ENCODE results near the gene CGREF1.
"Not testable (repeated sequence)": the region's sequence is repeated elsewhere in the genome, so short reads cannot be mapped to it uniquely, and the experiment has no call there.

CGREF1 gene

DNA sequence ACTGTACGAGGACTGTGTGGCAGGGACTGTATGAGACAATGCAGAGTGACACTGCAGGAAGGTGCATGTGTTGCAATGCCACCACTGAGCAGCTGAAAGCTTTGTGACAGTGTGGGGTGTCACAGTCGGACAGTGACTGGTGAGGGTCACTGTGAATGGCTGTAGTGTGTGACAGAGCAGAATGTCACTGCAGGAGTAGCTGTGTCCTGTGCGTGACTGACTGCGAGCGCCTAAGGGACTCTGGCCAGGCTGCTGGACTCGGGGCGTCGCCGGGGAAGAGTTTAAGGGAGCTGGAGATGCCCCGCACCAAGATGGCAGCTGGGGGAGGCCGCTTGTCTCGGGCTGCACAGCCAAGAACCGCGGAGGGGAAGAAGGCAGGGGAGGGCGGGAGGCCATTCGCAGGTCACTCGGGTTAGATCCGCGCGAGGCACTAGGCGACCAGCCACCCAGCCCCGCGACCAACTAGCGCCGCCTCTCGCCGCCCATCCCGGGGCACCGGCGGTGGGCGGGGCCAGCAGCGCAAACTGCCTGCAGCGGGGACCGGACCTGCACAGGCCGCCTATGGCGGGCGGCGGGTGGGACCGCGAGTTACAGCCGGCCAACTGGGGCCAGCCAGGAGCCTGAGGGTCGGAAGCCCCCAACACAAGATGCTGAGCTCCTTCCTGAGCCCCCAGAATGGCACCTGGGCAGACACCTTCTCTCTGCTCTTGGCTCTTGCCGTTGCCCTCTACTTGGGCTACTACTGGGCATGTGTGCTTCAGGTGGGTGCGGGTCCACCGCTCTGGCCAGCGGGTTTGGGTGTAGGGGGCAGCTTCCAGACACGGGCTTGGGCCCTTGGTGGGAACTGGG is 4.6 kb upstream of the CGREF1 start, which contains the start of gene ABHD1:
Gene ABHD1, plus strand, starts transcription at position 514 of the 849 bp plus-strand sequence. Its CDS starts 134 bp downstream, at position 648.
- Histone ChIP-seq H3K36me3 (ENCODE audit: control insufficient read depth in 1 of 2, insufficient read depth in 2 of 2, low read length in 2 of 2) (no peaks in the 10 kb centered on the region), H3K27me3 (ENCODE audit: low read depth, low read length) (peaks cover 4% of the 10 kb centered on the region), H3K4me3 (ENCODE audit: low read depth in 1 of 2, low read length in 2 of 2) (peak within 1 kb of the TSS; percentile 75 to 89), H3K4me1 (ENCODE audit: control insufficient read depth in 1 of 2, insufficient read depth in 2 of 2, low read length in 2 of 2) (peaks cover 4 to 5% of the 10 kb centered on the region in 2 donors), H3K9me3 (ENCODE audit: control insufficient read depth in 1 of 2, low read length in 2 of 2) (no peaks in the 10 kb centered on the region), H3K27ac (ENCODE audit: low read length) (no peak within 1 kb of the TSS)

DNA sequence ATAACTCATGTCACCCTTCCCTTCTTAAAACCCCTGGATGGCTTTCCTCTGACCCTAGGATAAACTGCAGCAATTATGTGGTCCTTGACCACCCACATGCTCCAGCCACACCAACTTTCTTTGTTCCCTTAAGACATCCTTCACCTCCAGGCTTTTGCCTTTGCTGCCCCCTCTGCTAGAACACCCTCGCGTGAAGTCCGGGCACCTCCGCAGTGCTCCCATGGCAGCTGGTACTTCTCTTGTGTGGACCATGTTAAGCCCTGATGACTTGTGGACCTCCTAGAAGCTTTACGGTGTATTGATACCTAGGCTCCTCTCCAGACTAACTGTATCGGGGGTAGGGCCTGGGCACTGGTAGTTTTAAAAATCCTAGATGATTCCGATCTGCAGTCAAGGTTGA is 3.9 kb upstream of the CGREF1 start:
- Histone ChIP-seq H3K4me1 (ENCODE audit: control insufficient read depth in 1 of 2, insufficient read depth in 2 of 2, low read length in 2 of 2) (peaks cover 5 to 9% of the 10 kb centered on the region in 2 donors), H3K36me3 (ENCODE audit: control insufficient read depth in 1 of 2, insufficient read depth in 2 of 2, low read length in 2 of 2) (no peaks in the 10 kb centered on the region), H3K27ac (ENCODE audit: low read length) (no peak overlapping the region), H3K27me3 (ENCODE audit: low read depth, low read length) (peaks cover 10% of the 10 kb centered on the region), H3K4me3 (ENCODE audit: low read depth in 1 of 2, low read length in 2 of 2) (peak overlapping the region; percentile 75 to 89), H3K9me3 (ENCODE audit: control insufficient read depth in 1 of 2, low read length in 2 of 2) (no peaks in the 10 kb centered on the region)

- H3K27me3 ChIP-seq (ENCODE audit: low read depth, low read length): peaks cover 18% of the 10 kb centered on the region
- no peak overlapping the region for H3K4me3 ChIP-seq (ENCODE audit: low read depth in 1 of 2, low read length in 2 of 2)
- H3K27ac ChIP-seq (ENCODE audit: low read length): no peak overlapping the region
These were observed 3.0 kb upstream of the CGREF1 start for GRCh38 chr2:27121906-27122305.

GRCh38 chr2:27119330-27119670 is 372 bp upstream of the CGREF1 start:
- H3K27ac ChIP-seq (ENCODE audit: low read length); H3K36me3 ChIP-seq (ENCODE audit: control insufficient read depth in 1 of 2, insufficient read depth in 2 of 2, low read length in 2 of 2); H3K9me3 ChIP-seq (ENCODE audit: control insufficient read depth in 1 of 2, low read length in 2 of 2); H3K4me1 ChIP-seq (ENCODE audit: control insufficient read depth in 1 of 2, insufficient read depth in 2 of 2, low read length in 2 of 2): not testable (repeated sequence)
- Histone ChIP-seq H3K4me3 (ENCODE audit: low read depth in 1 of 2, low read length in 2 of 2) (peak overlapping the region in 1 of 2 donors; percentile 52), H3K27me3 (ENCODE audit: low read depth, low read length) (peaks cover 18% of the 10 kb centered on the region)

More at GRCh38 chr2:27121906-27122305, 3.0 kb upstream of the CGREF1 start:
- Histone ChIP-seq H3K9me3 (ENCODE audit: control insufficient read depth in 1 of 2, low read length in 2 of 2) (no peaks in the 10 kb centered on the region), H3K4me1 (ENCODE audit: control insufficient read depth in 1 of 2, insufficient read depth in 2 of 2, low read length in 2 of 2) (peaks cover 5 to 9% of the 10 kb centered on the region in 2 donors), H3K36me3 (ENCODE audit: control insufficient read depth in 1 of 2, insufficient read depth in 2 of 2, low read length in 2 of 2) (no peaks in the 10 kb centered on the region)

GRCh38 chr2:27117995-27118524 is 868 bp downstream of the CGREF1 start:
- no peak overlapping the region for H3K27ac ChIP-seq (ENCODE audit: low read length)
- no peaks in the 10 kb centered on the region for H3K36me3 ChIP-seq (ENCODE audit: control insufficient read depth in 1 of 2, insufficient read depth in 2 of 2, low read length in 2 of 2)
- H3K27me3 ChIP-seq (ENCODE audit: low read depth, low read length): peaks cover 18% of the 10 kb centered on the region
- H3K9me3 ChIP-seq (ENCODE audit: control insufficient read depth in 1 of 2, low read length in 2 of 2): no peaks in the 10 kb centered on the region
- peak overlapping the region; percentile 33 to 52 for H3K4me3 ChIP-seq (ENCODE audit: low read depth in 1 of 2, low read length in 2 of 2)
- peaks cover 2 to 9% of the 10 kb centered on the region in 2 donors for H3K4me1 ChIP-seq (ENCODE audit: control insufficient read depth in 1 of 2, insufficient read depth in 2 of 2, low read length in 2 of 2)

- Histone ChIP-seq H3K4me3 (ENCODE audit: low read depth in 1 of 2, low read length in 2 of 2) (no peak overlapping the region), H3K27ac (ENCODE audit: low read length) (no peak overlapping the region), H3K9me3 (ENCODE audit: control insufficient read depth in 1 of 2, low read length in 2 of 2) (no peaks in the 10 kb centered on the region), H3K36me3 (ENCODE audit: control insufficient read depth in 1 of 2, insufficient read depth in 2 of 2, low read length in 2 of 2) (no peaks in the 10 kb centered on the region), H3K4me1 (ENCODE audit: control insufficient read depth in 1 of 2, insufficient read depth in 2 of 2, low read length in 2 of 2) (peaks cover 0 to 6% of the 10 kb centered on the region in 2 donors), H3K27me3 (ENCODE audit: low read depth, low read length) (peaks cover 18% of the 10 kb centered on the region)
These were observed 3.4 kb downstream of the CGREF1 start for GRCh38 chr2:27115519-27115918.

- H3K4me3 ChIP-seq (ENCODE audit: low read depth in 1 of 2, low read length in 2 of 2); H3K27ac ChIP-seq (ENCODE audit: low read length); H3K9me3 ChIP-seq (ENCODE audit: control insufficient read depth in 1 of 2, low read length in 2 of 2); H3K27me3 ChIP-seq (ENCODE audit: low read depth, low read length); H3K36me3 ChIP-seq (ENCODE audit: control insufficient read depth in 1 of 2, insufficient read depth in 2 of 2, low read length in 2 of 2); H3K4me1 ChIP-seq (ENCODE audit: control insufficient read depth in 1 of 2, insufficient read depth in 2 of 2, low read length in 2 of 2): not testable (repeated sequence)
These were observed 7.4 kb downstream of the CGREF1 start for GRCh38 chr2:27111392-27112078.

GRCh38 chr2:27110603-27111352 is 8.2 kb downstream of the CGREF1 start:
- not testable (repeated sequence) for H3K4me1 ChIP-seq (ENCODE audit: control insufficient read depth in 1 of 2, insufficient read depth in 2 of 2, low read length in 2 of 2); H3K36me3 ChIP-seq (ENCODE audit: control insufficient read depth in 1 of 2, insufficient read depth in 2 of 2, low read length in 2 of 2)

DNA sequence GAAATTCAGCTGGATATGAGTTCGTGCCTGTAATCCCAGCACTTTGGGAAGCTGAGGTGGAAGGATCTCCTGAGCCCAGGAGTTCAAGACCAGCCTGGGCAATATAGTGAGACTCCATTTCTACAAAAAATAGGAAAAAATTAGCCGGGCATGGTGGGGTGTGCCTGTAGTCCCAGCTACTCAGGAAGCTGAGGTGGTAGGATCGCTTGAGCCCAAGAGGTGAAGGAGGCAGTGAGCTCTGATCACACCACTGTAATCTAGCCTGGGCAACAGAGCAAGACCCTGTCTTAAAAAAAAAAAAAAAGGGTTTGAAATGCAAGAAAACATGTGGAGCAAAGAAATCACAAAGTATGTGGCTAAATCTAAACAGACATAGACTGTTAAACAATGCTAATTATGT is 9.8 kb downstream of the CGREF1 start:
- Histone ChIP-seq H3K36me3 (ENCODE audit: control insufficient read depth in 1 of 2, insufficient read depth in 2 of 2, low read length in 2 of 2) (no peaks in the 10 kb centered on the region), H3K27ac (ENCODE audit: low read length) (no peak overlapping the region), H3K27me3 (ENCODE audit: low read depth, low read length) (no peaks in the 10 kb centered on the region), H3K4me3 (ENCODE audit: low read depth in 1 of 2, low read length in 2 of 2) (no peak overlapping the region), H3K4me1 (ENCODE audit: control insufficient read depth in 1 of 2, insufficient read depth in 2 of 2, low read length in 2 of 2) (no peaks in the 10 kb centered on the region), H3K9me3 (ENCODE audit: control insufficient read depth in 1 of 2, low read length in 2 of 2) (no peaks in the 10 kb centered on the region)

More at GRCh38 chr2:27110603-27111352, 8.2 kb downstream of the CGREF1 start:
- H3K9me3 ChIP-seq (ENCODE audit: control insufficient read depth in 1 of 2, low read length in 2 of 2); H3K27me3 ChIP-seq (ENCODE audit: low read depth, low read length); H3K27ac ChIP-seq (ENCODE audit: low read length); H3K4me3 ChIP-seq (ENCODE audit: low read depth in 1 of 2, low read length in 2 of 2): not testable (repeated sequence)

GRCh38 chr2:27108221-27108620 is 10.7 kb downstream of the CGREF1 start:
- H3K9me3 ChIP-seq (ENCODE audit: control insufficient read depth in 1 of 2, low read length in 2 of 2): no peaks in the 10 kb centered on the region
- H3K27ac ChIP-seq (ENCODE audit: low read length): no peak overlapping the region
- no peaks in the 10 kb centered on the region for H3K4me1 ChIP-seq (ENCODE audit: control insufficient read depth in 1 of 2, insufficient read depth in 2 of 2, low read length in 2 of 2)
- H3K4me3 ChIP-seq (ENCODE audit: low read depth in 1 of 2, low read length in 2 of 2): no peak overlapping the region
- no peaks in the 10 kb centered on the region for H3K36me3 ChIP-seq (ENCODE audit: control insufficient read depth in 1 of 2, insufficient read depth in 2 of 2, low read length in 2 of 2)
- no peaks in the 10 kb centered on the region for H3K27me3 ChIP-seq (ENCODE audit: low read depth, low read length)

DNA sequence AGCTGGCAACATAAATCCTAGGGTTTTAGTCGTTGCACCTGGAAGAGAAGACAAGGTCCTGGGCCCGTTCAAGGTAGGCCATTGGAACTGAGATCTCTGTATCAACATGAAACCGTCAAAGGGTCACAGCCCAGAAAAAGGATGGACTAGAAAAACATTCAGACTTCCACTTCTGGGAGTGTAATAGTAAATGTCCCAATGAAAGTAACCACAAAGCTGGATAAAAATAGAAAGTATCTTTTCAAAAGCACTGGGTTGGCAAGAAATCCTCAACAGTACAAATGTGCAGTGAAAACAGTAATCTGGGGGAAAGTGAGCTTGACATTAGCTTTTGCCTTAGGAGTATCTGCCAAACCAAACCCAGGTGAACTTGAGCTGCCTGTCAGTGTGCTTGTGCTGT is 12.9 kb downstream of the CGREF1 start:
- Histone ChIP-seq H3K9me3 (ENCODE audit: control insufficient read depth in 1 of 2, low read length in 2 of 2) (no peaks in the 10 kb centered on the region), H3K4me3 (ENCODE audit: low read depth in 1 of 2, low read length in 2 of 2) (no peak overlapping the region), H3K36me3 (ENCODE audit: control insufficient read depth in 1 of 2, insufficient read depth in 2 of 2, low read length in 2 of 2) (no peaks in the 10 kb centered on the region), H3K27ac (ENCODE audit: low read length) (no peak overlapping the region), H3K27me3 (ENCODE audit: low read depth, low read length) (no peaks in the 10 kb centered on the region), H3K4me1 (ENCODE audit: control insufficient read depth in 1 of 2, insufficient read depth in 2 of 2, low read length in 2 of 2) (no peaks in the 10 kb centered on the region)
